IPS-15b (cell line): ENCODE results near the gene SLFN12L.

Experiments used
- H3K27me3 ChIP-seq: one replicate; pipeline ENCODE4 v1.6.1; 2013; ENCODE audit warnings: low read length; ENCODE audit not compliant: control insufficient read depth, insufficient read depth
- H3K36me3 ChIP-seq: one replicate; pipeline ENCODE4 v1.6.1; 2013; ENCODE audit warnings: low read length; ENCODE audit not compliant: control insufficient read depth, insufficient read depth
- H3K4me1 ChIP-seq: one replicate; pipeline ENCODE4 v1.6.1; 2013; ENCODE audit warnings: mild to moderate bottlenecking, low read length; ENCODE audit not compliant: control insufficient read depth, insufficient read depth
- H3K4me3 ChIP-seq: one replicate; pipeline ENCODE4 v1.5.1; 2013; ENCODE audit warnings: low read depth, low read length
- H3K9ac ChIP-seq: one replicate; pipeline ENCODE4 v1.6.1; 2013; ENCODE audit warnings: low read depth, mild to moderate bottlenecking, low read length
- H3K9me3 ChIP-seq: one replicate; pipeline ENCODE4 v1.6.1; 2013; ENCODE audit warnings: mild to moderate bottlenecking, low read length; ENCODE audit not compliant: control insufficient read depth, insufficient read depth

The SLFN12L gene

DNA sequence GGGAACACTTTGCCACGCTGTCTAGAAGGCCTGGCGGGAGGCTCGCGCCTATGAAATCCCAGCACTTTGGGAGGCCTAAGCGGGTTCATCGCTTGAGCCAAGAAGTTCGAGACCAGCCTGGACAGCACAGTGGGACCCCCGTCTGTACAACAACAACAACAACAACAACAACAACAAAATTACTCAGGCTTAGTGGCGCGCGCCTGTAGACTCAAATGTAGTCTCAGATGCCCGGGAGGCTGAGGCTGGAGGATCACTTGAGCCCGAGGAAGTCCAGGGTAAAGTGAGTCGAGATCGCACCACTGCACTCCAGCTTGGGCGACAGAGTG is 88.6 kb downstream of the SLFN12L start:
- no peaks in the 10 kb centered on the region for H3K9me3 ChIP-seq
- no peak overlapping the region for H3K9ac ChIP-seq
- H3K4me1 ChIP-seq: no peaks in the 10 kb centered on the region
- no peaks in the 10 kb centered on the region for H3K36me3 ChIP-seq
- peak overlapping the region; percentile 53 for H3K4me3 ChIP-seq
- peaks cover 98% of the 10 kb centered on the region for H3K27me3 ChIP-seq

DNA sequence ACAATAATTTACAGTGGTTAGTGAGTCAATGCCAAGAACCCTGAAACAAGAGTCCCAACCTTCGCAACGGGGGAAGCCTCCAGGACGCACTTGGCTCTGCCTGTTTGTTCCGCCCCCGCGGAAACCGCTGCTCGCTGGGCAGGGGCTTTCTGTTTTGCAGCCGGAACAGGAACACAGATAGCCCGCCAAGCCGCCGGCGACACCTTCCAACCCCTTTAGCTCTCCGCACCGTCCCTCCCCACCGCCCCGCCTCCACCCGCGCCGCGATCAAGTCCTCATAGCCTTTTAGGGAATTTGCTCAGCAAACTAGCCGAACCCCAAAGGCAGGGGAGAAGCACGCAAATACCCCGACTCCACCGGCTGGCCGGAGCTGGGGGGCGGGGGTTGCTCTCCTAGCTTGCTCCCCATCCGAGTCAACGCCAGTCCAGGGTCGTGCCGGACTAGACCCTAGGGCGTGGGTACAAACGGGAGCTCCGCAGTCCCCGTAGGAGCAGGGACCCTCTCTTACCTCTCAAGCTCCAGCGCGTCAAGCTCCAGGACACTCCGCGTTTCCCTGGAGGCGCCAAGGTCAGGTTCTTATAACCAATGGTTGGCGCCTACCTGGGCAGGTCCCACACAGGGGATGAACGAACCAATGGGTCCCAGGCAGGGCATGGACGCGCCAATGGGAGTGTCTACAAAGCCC is 89.1 kb downstream of the SLFN12L start, which contains the start of gene SLFN13:
Gene SLFN13, minus strand, starts transcription at position 553 of the 685 bp plus-strand sequence. CDS start 3,086 bp downstream, outside the sequence.
- H3K36me3 ChIP-seq: no peaks in the 10 kb centered on the region
- H3K4me3 ChIP-seq: peak within 1 kb of the TSS; percentile 53
- H3K9me3 ChIP-seq: no peaks in the 10 kb centered on the region
- H3K9ac ChIP-seq: no peak within 1 kb of the TSS
- H3K27me3 ChIP-seq: peaks cover 98% of the 10 kb centered on the region
- H3K4me1 ChIP-seq: no peaks in the 10 kb centered on the region

- no peaks in the 10 kb centered on the region for H3K36me3 ChIP-seq
- peaks cover 95% of the 10 kb centered on the region for H3K27me3 ChIP-seq
- no peak overlapping the region for H3K9ac ChIP-seq
- no peaks in the 10 kb centered on the region for H3K9me3 ChIP-seq
- peak overlapping the region; percentile 18 for H3K4me3 ChIP-seq
- H3K4me1 ChIP-seq: no peaks in the 10 kb centered on the region
Measured at GRCh38 chr17:35447499-35447898, 90.0 kb downstream of the SLFN12L start.

DNA sequence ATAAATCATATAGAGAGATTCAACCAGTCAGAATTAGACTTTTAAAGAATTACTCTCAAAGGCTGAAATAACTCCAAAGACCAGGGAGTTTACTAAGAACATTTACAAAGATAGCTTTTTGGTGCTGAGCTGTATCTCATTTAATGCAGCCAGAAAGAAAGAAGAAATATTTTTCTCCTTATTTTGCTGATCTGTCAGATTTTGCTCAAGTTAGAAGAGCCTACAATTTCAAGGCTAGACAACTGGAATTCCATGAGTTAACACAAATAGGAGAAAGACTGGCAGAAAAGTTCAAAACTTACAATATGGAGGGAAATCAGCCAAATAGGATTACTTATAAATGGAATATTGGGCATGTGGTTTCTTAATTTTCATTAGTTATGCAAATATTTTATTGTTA is 99.0 kb downstream of the SLFN12L start:
- H3K27me3 ChIP-seq: peaks cover 79% of the 10 kb centered on the region
- no peaks in the 10 kb centered on the region for H3K36me3 ChIP-seq
- no peak overlapping the region for H3K4me3 ChIP-seq
- H3K9me3 ChIP-seq: no peaks in the 10 kb centered on the region
- peaks cover 2% of the 10 kb centered on the region for H3K4me1 ChIP-seq
- no peak overlapping the region for H3K9ac ChIP-seq

GRCh38 chr17:35433075-35433894 is 104.2 kb downstream of the SLFN12L start:
- Histone ChIP-seq H3K4me1 (peaks cover 4% of the 10 kb centered on the region), H3K9me3 (no peaks in the 10 kb centered on the region), H3K9ac (peak overlapping the region; percentile 61), H3K36me3 (no peaks in the 10 kb centered on the region), H3K27me3 (peaks cover 82% of the 10 kb centered on the region), H3K4me3 (peak overlapping the region; percentile 80)

GRCh38 chr17:35432176-35433074 is 105.1 kb downstream of the SLFN12L start, which contains the start of gene SLFN12:
TSS of gene SLFN12 (minus strand) at chr17:35432500. CDS start at chr17:35423028, 9,472 bp downstream.
- H3K4me1 ChIP-seq: peaks cover 4% of the 10 kb centered on the region
- H3K36me3 ChIP-seq: no peaks in the 10 kb centered on the region
- peak within 1 kb of the TSS; percentile 61 for H3K9ac ChIP-seq
- no peaks in the 10 kb centered on the region for H3K9me3 ChIP-seq
- H3K27me3 ChIP-seq: peaks cover 77% of the 10 kb centered on the region
- peak within 1 kb of the TSS; percentile 80 for H3K4me3 ChIP-seq

- no peak overlapping the region for H3K4me3 ChIP-seq
- peaks cover 50% of the 10 kb centered on the region for H3K27me3 ChIP-seq
- peaks cover 2% of the 10 kb centered on the region for H3K4me1 ChIP-seq
- no peaks in the 10 kb centered on the region for H3K9me3 ChIP-seq
- H3K36me3 ChIP-seq: no peaks in the 10 kb centered on the region
- H3K9ac ChIP-seq: no peak overlapping the region
Measured at GRCh38 chr17:35429702-35430101, 107.8 kb downstream of the SLFN12L start.

DNA sequence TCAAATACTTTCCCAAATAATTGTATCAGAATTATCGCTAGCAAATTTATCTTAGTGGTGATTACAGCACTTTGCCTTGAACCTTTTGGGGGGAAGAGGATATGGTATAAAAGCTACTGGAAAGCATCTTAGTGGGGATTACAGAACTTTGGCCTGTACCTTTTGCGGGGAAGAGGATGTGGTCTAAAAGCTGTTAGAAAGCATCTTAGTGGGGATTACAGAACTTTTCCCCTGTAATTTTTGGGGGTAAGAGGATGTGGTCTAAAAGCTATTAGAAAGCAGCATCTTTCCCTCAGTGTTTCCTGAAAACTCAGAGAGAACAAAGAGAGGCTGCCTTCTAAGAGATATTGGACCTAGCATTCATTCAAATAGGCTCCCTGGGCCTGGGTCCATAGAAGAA is 109.2 kb downstream of the SLFN12L start:
- Histone ChIP-seq H3K36me3 (no peaks in the 10 kb centered on the region), H3K9ac (no peak overlapping the region), H3K9me3 (no peaks in the 10 kb centered on the region), H3K27me3 (peaks cover 44% of the 10 kb centered on the region), H3K4me1 (peaks cover under 1% of the 10 kb centered on the region), H3K4me3 (no peak overlapping the region)

GRCh38 chr17:35423761-35424160 is 113.7 kb downstream of the SLFN12L start:
- no peak overlapping the region for H3K4me3 ChIP-seq
- peaks cover 8% of the 10 kb centered on the region for H3K27me3 ChIP-seq
- no peaks in the 10 kb centered on the region for H3K4me1 ChIP-seq
- no peaks in the 10 kb centered on the region for H3K9me3 ChIP-seq
- no peak overlapping the region for H3K9ac ChIP-seq
- H3K36me3 ChIP-seq: peaks cover 1% of the 10 kb centered on the region
